Tibial nerve (tissue), 3 donors: ENCODE results near the gene CCL23.

ENCODE experiments used
- CTCF ChIP-seq, 5 experiments: fragments of 200-600 bp in 3 of 5; fragments of 450-650 bp in 2 of 5; sonication (generic) in 3 of 5; IDR thresholded peaks; one replicate each; pipeline ENCODE4 v1.5.1; 2016 to 2019; ENCODE audit warnings: antibody characterized with exemption in 5 of 5, mild to moderate bottlenecking in 3 of 5, moderate library complexity in 2 of 5
- POLR2A ChIP-seq, 2 donors: fragments of 450-650 bp; IDR thresholded peaks; one replicate each; pipeline ENCODE4 v1.6.1; 2017; ENCODE audit warnings: antibody characterized with exemption in 2 of 2, mild to moderate bottlenecking in 2 of 2, moderate library complexity in 2 of 2

GRCh38 chr17:35968520-35969054 is 49.2 kb downstream of the CCL23 start:
- TF ChIP-seq CTCF (IDR thresholded peaks at IDR 0.05) (no peak), POLR2A (IDR thresholded peaks at IDR 0.05) (no peak)
